Effector memory CD4-positive, alpha-beta T cell (primary cell): ENCODE measurements around the gene ZFHX3.

Source experiments
- DNase-seq, 3 donors: peaks; one replicate each; pipeline ENCODE4 v3.0.0-alpha.2; 2020
- H3K27ac ChIP-seq: 2 replicates; pipeline ENCODE4 v1.7.0; 2013; ENCODE audit warnings: mild to moderate bottlenecking, low read length, moderate library complexity; ENCODE audit not compliant: insufficient read depth, poor library complexity, severe bottlenecking
- H3K27me3 ChIP-seq: replicated peaks from 2 replicates; pipeline ENCODE4 v1.7.0; 2013; ENCODE audit warnings: mild to moderate bottlenecking, low read length; ENCODE audit not compliant: insufficient read depth, control insufficient read depth, poor library complexity, severe bottlenecking
- H3K36me3 ChIP-seq: 2 replicates; pipeline ENCODE4 v1.7.0; 2013; ENCODE audit warnings: mild to moderate bottlenecking, low read length, moderate library complexity; ENCODE audit not compliant: control insufficient read depth, insufficient read depth
- H3K4me1 ChIP-seq: 2 replicates; pipeline ENCODE4 v1.7.0; 2013; ENCODE audit warnings: low read length, mild to moderate bottlenecking; ENCODE audit not compliant: control insufficient read depth, insufficient read depth, poor library complexity, severe bottlenecking
- H3K4me3 ChIP-seq: 2 replicates; pipeline ENCODE4 v1.7.0; 2013; ENCODE audit warnings: low read length, low read depth, mild to moderate bottlenecking; ENCODE audit not compliant: insufficient read depth, poor library complexity, severe bottlenecking
- H3K9me3 ChIP-seq: 2 replicates; pipeline ENCODE4 v1.7.0; 2013; ENCODE audit warnings: mild to moderate bottlenecking, low read length, moderate library complexity; ENCODE audit not compliant: control insufficient read depth

The ZFHX3 gene

GRCh38 chr16:72945611-72946010, 102.3 kb downstream of the ZFHX3 start:
- Histone ChIP-seq H3K4me1 (no peaks in the 10 kb centered on the region), H3K4me3 (no peak overlapping the region), H3K27me3 (no peaks in the 10 kb centered on the region), H3K9me3 (no peaks in the 10 kb centered on the region), H3K27ac (no peak overlapping the region), H3K36me3 (no peaks in the 10 kb centered on the region)
- no peak for DNase-seq

GRCh38 chr16:72944757-72945485, 103.0 kb downstream of the ZFHX3 start:
- no peak for DNase-seq
- Histone ChIP-seq H3K27me3 (no peaks in the 10 kb centered on the region), H3K4me3 (no peak overlapping the region), H3K4me1 (no peaks in the 10 kb centered on the region), H3K27ac (no peak overlapping the region), H3K36me3 (no peaks in the 10 kb centered on the region), H3K9me3 (no peaks in the 10 kb centered on the region)

- no peak overlapping the region for H3K4me3 ChIP-seq
- H3K27ac ChIP-seq = no peak overlapping the region
- H3K36me3 ChIP-seq = no peaks in the 10 kb centered on the region
- no peak for DNase-seq
- no peaks in the 10 kb centered on the region for H3K9me3 ChIP-seq
- H3K4me1 ChIP-seq = no peaks in the 10 kb centered on the region
- H3K27me3 ChIP-seq = no peaks in the 10 kb centered on the region
These were observed 105.9 kb downstream of the ZFHX3 start for GRCh38 chr16:72942021-72942420.

GRCh38 chr16:72940886-72941285, 107.0 kb downstream of the ZFHX3 start:
- Histone ChIP-seq H3K4me3 (no peak overlapping the region), H3K27me3 (no peaks in the 10 kb centered on the region), H3K9me3 (no peaks in the 10 kb centered on the region), H3K27ac (no peak overlapping the region), H3K36me3 (no peaks in the 10 kb centered on the region), H3K4me1 (no peaks in the 10 kb centered on the region)
- no peak for DNase-seq

GRCh38 chr16:72939247-72939646, 108.7 kb downstream of the ZFHX3 start:
- Histone ChIP-seq H3K36me3 (no peaks in the 10 kb centered on the region), H3K4me1 (no peaks in the 10 kb centered on the region), H3K27me3 (no peaks in the 10 kb centered on the region), H3K27ac (no peak overlapping the region), H3K4me3 (no peak overlapping the region), H3K9me3 (no peaks in the 10 kb centered on the region)
- DNase-seq = no peak

GRCh38 chr16:72938795-72939164, 109.1 kb downstream of the ZFHX3 start:
- Histone ChIP-seq H3K4me3 (no peak overlapping the region), H3K4me1 (no peaks in the 10 kb centered on the region), H3K27ac (no peak overlapping the region), H3K27me3 (no peaks in the 10 kb centered on the region), H3K36me3 (no peaks in the 10 kb centered on the region), H3K9me3 (no peaks in the 10 kb centered on the region)
- DNase-seq = no peak

GRCh38 chr16:72937916-72938794, 109.8 kb downstream of the ZFHX3 start:
- H3K9me3 ChIP-seq = no peaks in the 10 kb centered on the region
- no peak overlapping the region for H3K27ac ChIP-seq
- no peaks in the 10 kb centered on the region for H3K27me3 ChIP-seq
- no peak overlapping the region for H3K4me3 ChIP-seq
- no peaks in the 10 kb centered on the region for H3K4me1 ChIP-seq
- no peak for DNase-seq
- no peaks in the 10 kb centered on the region for H3K36me3 ChIP-seq

GRCh38 chr16:72937360-72937759, 110.6 kb downstream of the ZFHX3 start:
- H3K4me3 ChIP-seq = no peak overlapping the region
- H3K9me3 ChIP-seq = no peaks in the 10 kb centered on the region
- H3K27me3 ChIP-seq = no peaks in the 10 kb centered on the region
- no peaks in the 10 kb centered on the region for H3K36me3 ChIP-seq
- DNase-seq = no peak
- no peaks in the 10 kb centered on the region for H3K4me1 ChIP-seq
- no peak overlapping the region for H3K27ac ChIP-seq

- Histone ChIP-seq H3K27ac (no peak overlapping the region), H3K9me3 (no peaks in the 10 kb centered on the region), H3K4me3 (no peak overlapping the region), H3K27me3 (no peaks in the 10 kb centered on the region), H3K36me3 (no peaks in the 10 kb centered on the region), H3K4me1 (no peaks in the 10 kb centered on the region)
- DNase-seq = no peak
These were observed 111.5 kb downstream of the ZFHX3 start for GRCh38 chr16:72936408-72936807.

GRCh38 chr16:72935896-72936295, 112.0 kb downstream of the ZFHX3 start:
- DNase-seq = no peak
- no peaks in the 10 kb centered on the region for H3K4me1 ChIP-seq
- H3K4me3 ChIP-seq = no peak overlapping the region
- H3K36me3 ChIP-seq = no peaks in the 10 kb centered on the region
- H3K27ac ChIP-seq = no peak overlapping the region
- H3K27me3 ChIP-seq = no peaks in the 10 kb centered on the region
- H3K9me3 ChIP-seq = no peaks in the 10 kb centered on the region
